ENCODE results near the gene POLN.
A peak's percentile ranks its signal among the peaks of the same experiment; 100 is the strongest.
"Not testable (repeated sequence)": the region's sequence is repeated elsewhere in the genome, so short reads cannot be mapped to it uniquely, and the experiment has no call there.

POLN gene

DNA sequence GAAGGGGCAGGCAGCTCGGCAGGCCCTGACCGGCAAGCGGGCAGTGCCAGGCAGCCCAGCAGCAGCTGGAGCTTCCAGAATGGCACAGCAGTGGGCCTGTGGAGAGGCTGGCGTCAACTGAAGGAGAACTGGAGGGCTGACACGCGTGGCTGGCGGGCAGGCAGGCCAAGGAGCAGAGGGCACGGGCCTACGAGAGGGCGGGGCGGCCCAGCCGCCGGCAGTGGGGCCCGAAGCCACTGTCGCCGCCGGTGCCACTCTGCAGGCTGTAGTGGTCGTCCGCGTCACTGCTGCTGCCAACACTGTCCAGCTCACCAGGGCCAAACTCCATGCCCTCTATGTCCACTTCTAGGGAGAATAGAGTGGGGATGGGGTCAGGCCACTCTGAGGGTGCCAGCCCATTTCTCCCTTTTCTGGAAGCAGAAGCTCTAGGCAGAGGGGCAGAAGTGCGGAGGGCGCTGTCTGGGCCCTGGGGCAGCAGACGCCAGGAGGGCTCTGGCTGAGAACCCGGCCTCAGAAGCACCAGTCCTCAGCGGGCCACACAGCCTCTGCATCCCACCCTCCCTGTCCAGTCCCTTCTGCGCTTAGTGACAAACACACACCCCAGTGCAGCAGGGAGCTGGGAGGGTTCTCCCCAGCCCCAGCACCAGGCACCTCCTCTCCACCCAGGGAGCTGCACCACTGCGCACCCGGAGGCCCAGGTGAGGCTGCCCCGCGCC, 8.6 kb upstream of the POLN start:
- peak in 1 of 2 donors; percentile 15 for DNase-seq

DNA sequence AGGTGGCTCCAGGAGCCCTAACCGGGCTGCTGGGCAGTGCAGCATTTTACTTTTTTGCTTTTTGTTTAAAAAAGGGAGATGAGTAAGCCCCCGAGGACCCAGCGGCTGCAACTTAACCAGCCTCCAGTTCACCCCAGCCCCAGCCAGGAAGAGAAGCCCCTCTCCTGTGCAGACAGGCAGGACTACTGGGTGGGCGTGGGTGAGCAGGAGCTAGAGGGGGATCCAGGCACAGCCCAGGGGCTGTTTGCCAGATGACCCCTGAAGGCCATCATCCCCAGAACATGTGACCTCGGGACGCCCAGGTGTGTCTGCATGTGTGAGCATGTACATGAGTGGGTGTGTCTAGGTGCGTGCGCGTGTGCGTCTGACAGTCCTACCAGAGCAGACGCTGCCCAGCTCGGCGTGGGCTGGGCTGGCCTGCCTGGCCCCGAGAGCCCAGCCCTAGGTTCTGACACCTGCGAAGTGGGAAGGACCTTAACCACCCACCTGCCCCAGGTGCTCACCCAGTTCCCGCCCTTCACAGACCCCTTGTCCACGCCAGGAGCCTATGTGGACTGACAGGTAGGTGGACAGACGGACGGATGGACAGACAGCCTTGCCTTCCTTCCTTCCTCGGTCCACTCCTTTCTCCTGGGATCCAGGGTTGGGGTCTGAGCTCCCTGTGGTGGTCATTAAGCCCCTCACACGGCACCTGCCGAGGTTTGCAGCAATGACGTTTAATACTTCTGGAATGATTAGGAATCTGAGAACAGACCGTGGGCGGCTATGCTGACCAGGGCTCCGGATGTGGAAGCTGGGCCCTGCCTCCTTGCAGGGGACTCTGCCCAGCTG, 7.8 kb upstream of the POLN start:
- DNase-seq, result peak in 1 of 2 donors; percentile 16

DNA sequence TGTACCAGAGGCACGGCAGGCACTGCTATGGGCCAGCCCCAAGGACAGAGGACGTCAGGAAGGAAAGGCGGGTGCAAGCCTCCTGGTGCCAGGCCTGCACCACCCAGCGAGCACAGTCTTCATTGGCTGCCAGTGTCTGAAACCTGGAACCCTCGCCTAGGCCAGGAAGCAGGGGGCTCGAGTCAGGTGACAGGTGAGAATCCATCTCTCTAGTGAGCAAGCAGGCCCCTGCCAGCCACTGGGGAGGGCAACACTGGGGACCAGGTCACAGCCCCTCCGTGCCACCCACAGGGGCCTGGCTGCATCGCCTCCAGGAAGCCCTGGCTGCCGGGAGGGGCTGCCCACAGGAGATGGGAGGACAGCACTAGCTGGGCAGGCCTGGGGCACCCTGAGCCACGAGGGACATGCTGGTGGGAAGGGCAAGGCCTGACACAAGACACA, 6.9 kb upstream of the POLN start:
- DNase-seq, result peak in 1 of 2 donors; percentile 16

- DNase-seq, result peak in 1 of 2 donors; percentile 15
Observed at GRCh38 chr4:2248044-2248780, 6.3 kb upstream of the POLN start.

GRCh38 chr4:2247128-2248043, 5.5 kb upstream of the POLN start:
- peak in 1 of 2 donors; percentile 16 for DNase-seq

- peak in 1 of 2 donors; percentile 16 for DNase-seq
Observed at GRCh38 chr4:2246384-2247127, 4.6 kb upstream of the POLN start.

DNA sequence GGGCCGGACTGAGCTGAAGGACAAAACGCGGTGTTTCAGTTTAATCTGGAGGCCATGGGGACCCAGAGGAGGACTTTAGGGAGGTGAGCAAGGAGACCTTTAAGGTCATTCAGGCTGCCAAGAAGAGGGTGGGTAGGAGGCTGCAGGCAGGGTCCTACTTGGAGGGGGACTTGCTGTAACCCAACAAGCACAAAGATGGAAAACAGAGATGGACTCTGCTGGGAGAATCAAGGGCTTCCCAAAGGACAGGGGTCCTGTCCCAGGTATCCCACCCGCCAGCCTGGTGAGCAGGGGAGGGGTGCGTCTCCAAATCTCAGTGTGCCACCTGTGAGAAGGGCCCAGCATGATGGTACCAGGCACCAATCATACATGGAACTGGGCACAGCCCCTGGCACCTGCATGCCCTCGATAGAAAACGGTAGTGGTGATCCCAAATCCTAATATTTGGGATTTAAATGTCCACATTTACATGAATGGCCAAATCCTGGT, 3.9 kb upstream of the POLN start:
- no peak for DNase-seq

- peak in 1 of 2 donors; percentile 16 for DNase-seq
Observed at GRCh38 chr4:2245057-2245786, 3.3 kb upstream of the POLN start.

- DNase-seq, result peak in 1 of 2 donors; percentile 20
Observed at GRCh38 chr4:2243681-2244380, 1.9 kb upstream of the POLN start.

DNA sequence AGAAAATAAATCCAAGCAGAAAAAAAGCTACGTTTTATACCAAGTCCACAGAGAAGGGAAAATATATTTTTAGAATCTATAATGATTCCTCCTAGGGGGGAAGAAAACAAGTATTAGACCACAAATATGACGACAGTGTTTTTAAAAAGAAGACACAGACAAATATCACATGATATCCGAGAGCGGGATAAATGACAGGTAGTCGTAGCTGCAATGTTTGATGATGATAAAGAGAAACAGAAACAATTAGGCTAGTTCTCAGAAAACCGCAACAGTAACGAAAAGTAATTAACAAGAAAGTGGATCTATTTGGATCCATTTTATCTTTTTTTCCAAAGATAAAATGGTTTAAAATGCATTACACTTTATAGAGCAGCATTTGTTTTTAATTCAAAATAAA, 918 bp downstream of the POLN start:
- DNase-seq, result no peak

DNA sequence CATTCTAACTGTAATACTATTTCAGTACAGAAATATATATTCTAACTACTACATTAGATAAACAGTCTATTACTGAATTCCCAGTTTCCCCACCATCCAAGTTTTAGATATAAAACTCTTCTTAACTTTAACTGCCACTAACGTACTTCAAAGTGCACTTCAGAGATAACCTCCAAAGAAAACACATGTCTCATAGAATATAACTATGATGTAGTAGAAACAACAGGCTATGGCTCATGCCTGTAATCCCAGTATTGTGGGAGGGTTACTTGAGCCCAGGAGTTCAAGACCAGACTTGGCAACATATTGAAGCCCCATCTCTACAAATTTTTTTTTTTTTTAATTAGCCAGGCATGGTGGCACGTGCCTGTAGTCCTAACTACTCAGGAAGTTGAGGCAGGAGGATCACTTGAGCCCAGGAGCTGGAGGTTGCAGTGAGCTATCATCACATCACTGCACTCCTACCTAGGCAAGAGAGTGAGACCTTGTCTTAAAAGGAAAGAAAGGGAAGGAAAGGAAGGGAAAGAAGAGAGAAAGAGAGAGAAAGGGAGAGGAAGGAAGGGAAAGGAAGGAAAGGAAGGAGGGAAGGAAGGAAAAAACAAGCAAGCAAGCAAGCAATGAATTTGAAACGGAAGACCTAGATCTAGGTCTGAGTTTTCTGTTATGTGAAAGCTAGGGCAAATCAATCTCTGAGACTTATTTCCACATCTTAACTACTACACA, 4.8 kb downstream of the POLN start:
- no peak for DNase-seq

- no peak for DNase-seq
Observed at GRCh38 chr4:2231082-2231481, 10.8 kb downstream of the POLN start.

- DNase-seq, result no peak
Observed at GRCh38 chr4:2226261-2226660, 15.7 kb downstream of the POLN start.

DNA sequence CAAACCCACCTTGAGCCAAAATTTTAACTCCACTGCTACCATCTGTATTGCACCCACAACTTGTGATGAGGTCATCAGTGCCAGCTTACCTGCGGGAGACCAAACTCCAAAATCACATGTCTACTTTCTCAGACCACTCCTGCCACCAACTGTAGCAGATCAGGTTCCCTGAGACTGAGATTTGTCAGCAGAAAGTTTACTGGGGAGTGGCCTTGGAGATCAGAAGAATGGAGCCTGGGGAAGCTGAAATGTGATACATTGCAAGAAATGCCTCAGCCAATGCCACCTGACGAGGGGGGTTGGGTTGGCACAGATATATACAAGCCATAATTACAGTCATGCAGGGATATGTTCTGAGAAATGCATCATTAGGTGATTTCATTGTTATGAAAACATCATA, 19.1 kb downstream of the POLN start:
- DNase-seq, result no peak

GRCh38 chr4:2221378-2221777, 20.5 kb downstream of the POLN start:
- not testable (repeated sequence) for DNase-seq

DNA sequence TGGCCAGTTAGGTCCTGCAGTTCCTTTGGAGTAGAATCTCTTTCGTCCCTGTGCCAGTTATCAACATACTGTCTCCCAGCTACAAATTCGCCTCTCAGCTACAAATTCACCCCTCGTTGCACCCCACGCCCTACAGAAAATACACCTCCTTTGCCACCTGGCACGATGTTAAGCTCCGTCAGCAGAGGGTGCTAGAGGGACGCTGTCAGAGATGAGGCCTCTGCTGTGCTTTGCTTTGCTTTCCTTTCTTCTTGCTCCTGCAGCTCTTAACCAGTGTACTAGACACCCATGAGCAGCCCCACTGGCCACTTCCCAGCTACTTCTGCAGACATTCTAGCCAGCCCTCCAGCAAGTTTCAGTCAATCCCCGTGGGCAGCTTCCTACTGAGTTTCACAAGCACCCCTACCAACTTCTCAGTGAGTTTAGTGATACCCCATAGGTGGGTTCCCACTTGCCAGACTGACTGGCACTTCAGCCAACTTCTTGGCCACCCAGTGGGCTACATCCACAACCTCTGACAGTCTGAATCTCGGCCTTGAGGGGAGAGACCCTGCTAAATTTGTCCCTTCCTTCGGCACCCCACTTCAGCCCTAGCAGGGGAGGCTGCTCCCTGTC, 21.8 kb downstream of the POLN start:
- DNase-seq, result peak; percentile 85

DNA sequence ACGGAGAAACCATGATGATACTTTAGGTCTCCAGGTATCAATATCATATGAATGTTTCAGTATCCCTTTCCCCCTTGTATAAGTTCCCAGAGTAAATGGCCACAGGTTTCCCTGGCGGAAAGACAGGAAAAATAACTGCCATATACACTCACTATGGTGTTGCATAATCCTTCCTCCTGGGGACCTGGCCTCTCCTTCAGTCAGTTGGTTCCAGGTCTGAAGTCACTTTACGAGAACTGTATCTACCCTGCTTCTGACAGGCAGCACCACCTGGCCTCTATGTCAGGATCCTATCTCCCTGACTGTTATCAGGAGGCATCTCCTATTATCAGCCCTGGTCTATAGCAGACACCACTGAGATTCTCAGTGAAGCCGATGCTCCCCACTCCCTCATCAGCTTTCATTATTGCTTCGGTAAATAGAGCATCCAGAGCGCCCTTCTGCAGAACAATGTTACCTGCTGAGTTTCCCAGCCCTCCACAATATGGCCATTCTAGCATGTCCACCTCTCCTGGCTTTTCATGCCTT, 22.6 kb downstream of the POLN start:
- no peak for DNase-seq

GRCh38 chr4:2218436-2218835, 23.5 kb downstream of the POLN start:
- DNase-seq, result no peak

DNA sequence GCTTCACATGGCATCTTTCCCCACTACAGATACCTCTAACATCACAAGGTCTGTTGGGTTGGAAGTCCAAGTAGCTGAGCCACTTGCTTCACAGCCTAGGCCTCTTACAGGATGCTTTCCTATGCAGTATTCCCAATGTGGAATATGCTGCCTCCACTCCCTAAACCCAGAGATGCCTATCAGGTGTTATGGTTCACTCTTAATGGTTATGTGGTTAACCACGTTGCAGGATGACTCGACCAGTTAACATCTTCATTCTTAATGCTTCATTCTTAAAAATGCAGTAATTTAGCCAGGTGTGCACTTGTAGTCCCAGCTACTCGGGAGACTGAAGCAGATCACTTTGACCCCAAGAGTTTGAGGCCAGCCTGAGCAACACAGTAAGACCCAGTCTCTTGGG, 24.2 kb downstream of the POLN start:
- no peak for DNase-seq

Data from stimulated activated CD4-positive, alpha-beta T cell treated with anti-CD3 and anti-CD28 coated beads, Interleukin-2, amount 100 ng/mL, for 24 hours (primary cell).